IPS-18a (cell line): ENCODE measurements around the gene TIGD6.

Experiments
- H3K27ac ChIP-seq: one replicate; pipeline ENCODE4 v1.5.1; 2013; ENCODE audit warnings: low read length
- H3K27me3 ChIP-seq: one replicate; pipeline ENCODE4 v1.6.1; 2013; ENCODE audit warnings: mild to moderate bottlenecking, low read length; ENCODE audit not compliant: control insufficient read depth, insufficient read depth
- H3K36me3 ChIP-seq: one replicate; pipeline ENCODE4 v1.6.1; 2013; ENCODE audit warnings: low read depth, low read length; ENCODE audit not compliant: control insufficient read depth
- H3K4me1 ChIP-seq: one replicate; pipeline ENCODE4 v1.6.1; 2013; ENCODE audit warnings: low read depth, low read length; ENCODE audit not compliant: control insufficient read depth
- H3K4me3 ChIP-seq: one replicate; pipeline ENCODE4 v1.5.1; 2013; ENCODE audit warnings: low read length
- H3K9ac ChIP-seq: one replicate; pipeline ENCODE4 v1.6.1; 2013; ENCODE audit warnings: mild to moderate bottlenecking, low read length, moderate library complexity
- H3K9me3 ChIP-seq: one replicate; pipeline ENCODE4 v1.6.1; 2013; ENCODE audit warnings: low read depth, low read length; ENCODE audit not compliant: control insufficient read depth

The TIGD6 gene

DNA sequence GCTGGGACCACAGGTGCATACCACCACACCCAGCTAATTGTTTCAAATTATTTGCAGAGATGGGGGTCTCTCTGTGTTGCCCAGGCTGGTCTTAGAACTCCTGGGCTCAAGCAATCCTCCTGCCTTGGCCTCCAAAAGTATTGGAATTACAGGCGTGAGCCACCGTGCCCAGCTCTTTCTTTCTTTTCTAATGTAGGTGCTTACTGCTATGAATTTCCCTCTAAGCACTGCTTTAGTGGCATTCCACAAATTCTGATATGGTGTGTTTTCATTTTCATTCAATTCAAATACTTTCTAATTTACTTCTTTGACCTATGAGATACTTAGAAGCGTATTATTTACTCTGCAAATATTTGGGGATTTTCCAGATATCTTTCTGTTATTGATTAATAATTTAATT, 15.0 kb upstream of the TIGD6 start:
- Histone ChIP-seq H3K9ac (no peak overlapping the region), H3K9me3 (no peaks in the 10 kb centered on the region), H3K36me3 (peaks cover 70% of the 10 kb centered on the region), H3K4me1 (no peaks in the 10 kb centered on the region), H3K4me3 (no peak overlapping the region), H3K27ac (no peak overlapping the region), H3K27me3 (no peaks in the 10 kb centered on the region)

DNA sequence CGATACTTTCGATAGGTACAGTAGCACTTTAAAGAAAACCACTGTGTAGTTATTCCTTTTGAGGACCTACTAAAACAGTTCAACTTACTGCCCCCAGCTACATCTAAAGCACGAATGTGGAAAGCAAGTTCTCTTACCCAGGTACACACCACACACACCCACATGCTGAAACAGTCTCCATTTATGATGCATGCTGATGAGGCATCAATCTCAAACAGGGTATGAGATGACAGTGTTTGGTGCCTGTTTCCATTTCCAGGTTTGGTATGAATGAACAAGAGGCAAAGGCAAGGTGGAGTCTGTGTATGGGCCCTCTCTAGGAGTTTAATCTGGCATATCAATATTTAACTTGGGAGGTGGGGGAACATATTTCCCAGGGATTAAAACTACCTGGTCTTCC, 14.0 kb upstream of the TIGD6 start:
- Histone ChIP-seq H3K4me3 (no peak overlapping the region), H3K27ac (no peak overlapping the region), H3K4me1 (no peaks in the 10 kb centered on the region), H3K9ac (no peak overlapping the region), H3K9me3 (no peaks in the 10 kb centered on the region), H3K27me3 (no peaks in the 10 kb centered on the region), H3K36me3 (peaks cover 69% of the 10 kb centered on the region)

DNA sequence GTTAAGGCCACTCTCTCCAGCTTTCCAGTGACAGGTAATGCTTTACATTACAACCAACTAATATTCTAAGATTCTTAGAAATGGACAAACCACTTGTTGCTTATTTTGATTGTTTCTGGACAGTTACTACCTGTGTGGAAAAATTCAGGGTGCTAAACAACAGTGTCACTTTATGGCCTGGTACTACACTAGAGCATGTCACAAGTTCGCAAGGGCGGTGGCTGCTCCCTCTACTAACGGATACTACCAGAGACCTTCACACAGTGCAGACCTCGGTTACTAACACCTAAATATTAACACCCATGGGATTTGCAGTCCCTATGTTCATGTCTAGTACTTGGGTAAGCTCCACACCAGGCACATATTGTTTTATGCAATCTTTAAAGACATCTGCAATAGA, 13.5 kb upstream of the TIGD6 start:
- H3K27me3 ChIP-seq = no peaks in the 10 kb centered on the region
- no peak overlapping the region for H3K9ac ChIP-seq
- H3K4me3 ChIP-seq = no peak overlapping the region
- peaks cover 66% of the 10 kb centered on the region for H3K36me3 ChIP-seq
- H3K9me3 ChIP-seq = no peaks in the 10 kb centered on the region
- no peaks in the 10 kb centered on the region for H3K4me1 ChIP-seq
- no peak overlapping the region for H3K27ac ChIP-seq

DNA sequence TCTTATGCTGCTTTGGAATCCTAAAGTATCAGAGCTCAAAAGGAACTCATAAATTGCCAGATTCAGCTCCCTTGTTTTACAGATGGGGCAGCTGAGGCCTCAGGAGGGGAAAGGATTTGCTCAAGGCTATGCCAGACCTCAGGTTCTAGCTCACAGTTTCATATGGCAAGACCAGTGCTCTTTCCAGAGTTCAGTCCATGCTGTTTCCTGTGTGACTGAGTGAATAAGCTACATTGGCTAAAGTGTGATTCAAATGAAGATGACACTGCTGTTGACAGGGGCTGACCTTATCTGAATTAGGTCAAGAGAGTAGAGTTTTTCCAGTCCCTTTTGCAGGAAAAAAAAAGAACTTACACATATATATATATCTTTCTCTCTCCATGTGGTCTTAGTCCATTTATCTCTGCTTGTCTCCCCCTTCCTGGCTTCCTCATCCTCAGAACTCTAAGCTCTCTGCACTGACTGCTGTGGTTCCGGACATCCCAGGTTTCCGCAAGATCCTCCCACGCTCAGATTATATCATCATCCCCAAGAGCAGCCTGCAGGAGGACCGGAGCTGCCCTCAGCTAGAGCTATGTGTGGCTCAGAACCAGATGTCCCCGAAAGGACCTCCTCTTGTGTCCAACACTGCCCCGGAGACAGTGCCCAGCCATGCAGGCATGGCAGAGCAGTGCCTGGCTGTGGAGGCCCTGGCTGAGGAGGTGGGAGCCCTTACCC, 9.4 kb upstream of the TIGD6 start:
- Histone ChIP-seq H3K27me3 (no peaks in the 10 kb centered on the region), H3K27ac (no peak overlapping the region), H3K9me3 (no peaks in the 10 kb centered on the region), H3K9ac (no peak overlapping the region), H3K4me3 (no peak overlapping the region), H3K4me1 (no peaks in the 10 kb centered on the region), H3K36me3 (peaks cover 75% of the 10 kb centered on the region)

DNA sequence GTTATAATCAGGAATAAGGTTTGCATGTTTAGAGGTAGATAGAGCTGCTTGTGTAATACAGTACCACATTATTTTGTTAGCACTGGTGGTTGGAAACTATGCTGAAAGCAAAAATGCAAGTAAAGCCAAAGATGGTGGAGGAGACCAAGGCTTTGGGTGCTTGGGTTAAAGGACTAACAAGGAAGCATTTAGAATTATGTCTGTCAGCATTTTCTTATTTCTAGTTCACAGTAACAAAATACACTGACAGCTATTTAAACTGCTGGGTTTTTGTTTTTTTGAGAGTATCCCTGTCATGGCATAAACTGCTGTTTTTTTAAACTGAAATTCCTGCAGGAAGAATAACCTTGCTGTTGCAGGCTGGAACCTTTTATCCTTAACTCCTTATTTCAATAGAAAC, 6.6 kb upstream of the TIGD6 start:
- no peaks in the 10 kb centered on the region for H3K4me1 ChIP-seq
- H3K4me3 ChIP-seq = no peak overlapping the region
- H3K9me3 ChIP-seq = no peaks in the 10 kb centered on the region
- H3K36me3 ChIP-seq = peaks cover 52% of the 10 kb centered on the region
- no peak overlapping the region for H3K27ac ChIP-seq
- H3K27me3 ChIP-seq = no peaks in the 10 kb centered on the region
- H3K9ac ChIP-seq = no peak overlapping the region

DNA sequence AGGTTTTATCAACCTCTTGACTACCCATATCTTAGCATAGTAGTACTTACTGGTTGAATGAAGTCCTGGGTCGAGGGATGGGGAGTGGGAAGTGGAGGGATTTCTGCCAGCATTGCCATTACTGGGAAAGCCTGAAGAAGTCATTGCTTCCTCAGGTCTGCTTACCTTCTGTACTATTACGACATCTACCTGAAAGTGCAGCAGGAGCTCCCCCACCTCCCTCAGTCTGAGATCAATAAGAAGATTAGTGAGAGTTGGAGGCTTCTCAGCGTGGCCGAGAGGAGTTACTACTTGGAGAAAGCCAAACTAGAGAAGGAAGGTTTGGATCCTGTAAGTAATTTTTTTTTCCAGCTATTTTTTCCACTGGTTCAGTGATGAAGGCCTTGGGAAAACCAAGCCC, 5.9 kb upstream of the TIGD6 start:
- Histone ChIP-seq H3K4me1 (peaks cover 3% of the 10 kb centered on the region), H3K36me3 (peaks cover 48% of the 10 kb centered on the region), H3K9ac (no peak overlapping the region), H3K9me3 (no peaks in the 10 kb centered on the region), H3K4me3 (no peak overlapping the region), H3K27me3 (no peaks in the 10 kb centered on the region), H3K27ac (no peak overlapping the region)

DNA sequence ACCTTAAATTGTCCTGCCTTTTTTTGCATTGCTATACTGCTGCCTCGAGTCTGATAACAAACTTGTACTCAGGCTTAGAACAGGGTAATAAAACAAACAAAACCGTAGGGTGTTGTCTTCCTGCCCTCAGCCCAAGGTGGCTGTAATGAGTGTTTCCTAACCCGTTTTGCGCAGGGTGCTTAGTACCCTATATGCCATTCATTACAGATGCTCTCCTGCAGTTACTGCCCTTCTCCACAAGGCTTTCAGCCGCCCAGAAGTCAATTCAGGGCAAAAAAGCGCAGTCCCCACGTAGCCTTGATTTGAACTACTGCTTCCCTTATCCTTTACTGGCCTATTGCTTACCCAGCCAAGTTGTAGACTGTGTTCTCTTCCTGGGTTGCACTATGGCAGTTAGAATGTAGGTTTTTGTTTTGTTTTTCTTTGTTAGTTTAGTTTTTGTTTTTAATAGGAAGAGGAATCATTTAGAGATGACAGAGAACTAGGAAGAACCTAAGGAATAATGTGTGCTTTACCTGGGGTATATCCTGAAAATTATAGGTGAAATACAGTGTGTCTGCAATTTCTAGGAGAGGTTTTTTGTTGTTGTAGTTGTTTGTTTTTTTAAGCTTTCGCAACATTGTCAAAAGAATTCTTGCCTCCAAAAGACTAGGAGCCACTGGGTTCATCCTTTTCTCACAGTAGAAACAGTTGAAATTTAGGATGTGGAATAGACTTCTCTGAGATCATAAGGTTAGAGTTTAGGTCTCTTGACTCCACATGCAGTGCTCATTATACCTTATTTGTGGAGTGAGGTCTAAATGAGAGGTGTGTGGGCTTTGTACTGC, 1.4 kb upstream of the TIGD6 start:
- Histone ChIP-seq H3K4me3 (peak overlapping the region; percentile 76), H3K36me3 (peaks cover 17% of the 10 kb centered on the region), H3K4me1 (peaks cover 11% of the 10 kb centered on the region), H3K27ac (no peak overlapping the region), H3K27me3 (no peaks in the 10 kb centered on the region), H3K9ac (peak overlapping the region; percentile 90), H3K9me3 (no peaks in the 10 kb centered on the region)

DNA sequence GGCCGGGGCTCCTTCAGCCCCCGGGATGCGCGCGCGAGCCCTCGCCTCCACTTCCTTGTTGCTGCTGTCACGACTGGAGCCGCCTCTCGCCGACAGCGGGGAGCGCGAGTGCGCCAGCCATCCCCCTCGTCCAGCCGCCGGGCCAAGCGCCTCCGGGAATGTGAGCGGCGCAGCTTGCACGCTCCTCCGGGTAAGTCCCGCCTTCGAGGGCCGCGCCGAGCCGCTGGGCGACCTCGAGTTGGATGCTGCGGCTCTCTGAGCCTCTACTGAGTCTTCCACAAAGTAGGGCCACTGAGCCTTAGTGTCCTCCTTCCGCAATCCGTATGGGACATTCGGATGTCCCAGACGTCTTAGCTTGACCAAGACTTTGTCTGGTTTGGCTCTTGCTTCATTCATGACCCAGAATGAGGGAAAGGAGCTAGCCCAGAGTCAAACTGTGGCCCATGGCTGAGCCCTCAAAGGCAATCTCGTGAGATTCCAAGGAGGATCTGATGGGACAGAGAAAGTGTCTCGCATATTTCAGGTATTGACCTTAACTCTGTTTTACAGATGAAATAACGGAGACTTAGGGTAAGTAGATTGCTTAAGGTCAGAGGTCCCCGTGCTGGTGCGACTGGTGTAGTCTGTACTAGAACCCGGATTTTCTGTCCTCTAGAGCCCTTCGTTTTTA, 671 bp upstream of the TIGD6 start:
- peak overlapping the region; percentile 76 for H3K4me3 ChIP-seq
- no peaks in the 10 kb centered on the region for H3K9me3 ChIP-seq
- peak overlapping the region; percentile 90 for H3K9ac ChIP-seq
- no peaks in the 10 kb centered on the region for H3K27me3 ChIP-seq
- peaks cover 11% of the 10 kb centered on the region for H3K4me1 ChIP-seq
- peaks cover 11% of the 10 kb centered on the region for H3K36me3 ChIP-seq
- peak overlapping the region; percentile 70 for H3K27ac ChIP-seq

DNA sequence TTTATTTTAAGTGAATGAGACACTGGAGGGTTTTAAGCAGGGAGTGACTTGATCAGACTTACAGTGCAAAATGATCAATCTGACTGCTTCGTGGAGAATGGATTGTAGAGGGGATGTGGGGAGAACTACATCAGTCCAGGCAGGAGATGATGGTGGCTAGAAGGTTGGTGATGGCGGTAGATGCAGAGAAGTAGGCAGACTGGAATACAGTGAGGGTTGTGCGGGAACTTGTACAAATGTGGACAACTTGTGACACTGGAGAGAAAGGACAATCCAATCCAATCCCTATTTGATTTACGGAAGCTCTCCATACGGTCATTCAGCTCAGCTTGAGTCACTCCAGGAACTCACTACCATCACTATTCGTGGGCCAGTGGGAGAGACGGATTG, 593 bp downstream of the TIGD6 start:
- Histone ChIP-seq H3K9me3 (no peaks in the 10 kb centered on the region), H3K4me3 (peak overlapping the region; percentile 76), H3K4me1 (peaks cover 11% of the 10 kb centered on the region), H3K9ac (peak overlapping the region; percentile 90), H3K36me3 (peaks cover 3% of the 10 kb centered on the region), H3K27me3 (no peaks in the 10 kb centered on the region), H3K27ac (peak overlapping the region; percentile 59)

DNA sequence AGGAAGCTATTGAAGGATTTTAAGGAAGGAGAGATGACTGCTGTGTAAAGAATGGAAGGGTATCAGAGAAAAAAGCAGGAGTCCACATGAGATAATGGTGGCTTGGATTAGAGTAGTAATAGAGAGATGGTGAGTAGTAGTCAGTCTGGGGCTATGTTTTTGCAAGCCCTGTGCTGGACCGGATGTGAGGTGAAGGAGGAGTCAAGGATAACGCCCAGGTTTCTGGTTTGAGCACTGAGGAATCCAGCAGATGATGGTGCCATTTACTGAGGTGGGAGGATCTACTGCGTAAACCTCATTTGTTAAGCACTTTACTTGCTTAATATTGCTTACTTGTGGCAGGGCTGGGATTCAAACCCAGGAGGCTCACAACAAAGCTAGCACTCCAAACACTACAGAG, 1.1 kb downstream of the TIGD6 start:
- peak overlapping the region; percentile 76 for H3K4me3 ChIP-seq
- no peaks in the 10 kb centered on the region for H3K36me3 ChIP-seq
- H3K27me3 ChIP-seq = no peaks in the 10 kb centered on the region
- H3K9ac ChIP-seq = peak overlapping the region; percentile 90
- no peak overlapping the region for H3K27ac ChIP-seq
- no peaks in the 10 kb centered on the region for H3K9me3 ChIP-seq
- H3K4me1 ChIP-seq = peaks cover 11% of the 10 kb centered on the region

DNA sequence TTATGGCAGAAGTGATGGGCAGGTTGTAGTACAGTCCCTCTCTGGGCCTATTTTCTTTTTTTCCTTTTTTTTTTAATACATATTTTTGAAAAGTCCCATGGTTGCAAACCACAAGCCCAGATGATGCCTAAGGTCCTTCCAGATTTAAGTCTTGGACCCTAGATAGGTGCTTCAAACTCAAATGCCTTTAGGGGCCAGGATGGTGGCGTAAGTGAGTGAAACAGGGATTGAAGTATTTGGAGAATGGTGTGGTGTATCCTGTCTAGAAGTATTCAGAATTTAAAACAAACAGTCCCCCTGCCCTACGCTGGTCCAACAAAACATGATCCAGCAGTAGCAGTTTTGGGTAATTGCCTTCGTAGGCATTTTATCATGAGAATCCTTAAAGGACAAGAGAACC, 2.2 kb downstream of the TIGD6 start:
- Histone ChIP-seq H3K9me3 (no peaks in the 10 kb centered on the region), H3K4me3 (no peak overlapping the region), H3K4me1 (peaks cover 11% of the 10 kb centered on the region), H3K9ac (no peak overlapping the region), H3K36me3 (no peaks in the 10 kb centered on the region), H3K27me3 (no peaks in the 10 kb centered on the region), H3K27ac (no peak overlapping the region)
